Measurements from ENCODE around the gene HOXC10. TPM values are rescaled to one million over a fixed set of nuclear protein-coding genes. Genes with fewer than 3 reads are reported as not detected.

Gene HOXC10
- total RNA-seq, 4 donors from 2014 or later: 7.6 to 20.9 (median 12.0) TPM

DNA sequence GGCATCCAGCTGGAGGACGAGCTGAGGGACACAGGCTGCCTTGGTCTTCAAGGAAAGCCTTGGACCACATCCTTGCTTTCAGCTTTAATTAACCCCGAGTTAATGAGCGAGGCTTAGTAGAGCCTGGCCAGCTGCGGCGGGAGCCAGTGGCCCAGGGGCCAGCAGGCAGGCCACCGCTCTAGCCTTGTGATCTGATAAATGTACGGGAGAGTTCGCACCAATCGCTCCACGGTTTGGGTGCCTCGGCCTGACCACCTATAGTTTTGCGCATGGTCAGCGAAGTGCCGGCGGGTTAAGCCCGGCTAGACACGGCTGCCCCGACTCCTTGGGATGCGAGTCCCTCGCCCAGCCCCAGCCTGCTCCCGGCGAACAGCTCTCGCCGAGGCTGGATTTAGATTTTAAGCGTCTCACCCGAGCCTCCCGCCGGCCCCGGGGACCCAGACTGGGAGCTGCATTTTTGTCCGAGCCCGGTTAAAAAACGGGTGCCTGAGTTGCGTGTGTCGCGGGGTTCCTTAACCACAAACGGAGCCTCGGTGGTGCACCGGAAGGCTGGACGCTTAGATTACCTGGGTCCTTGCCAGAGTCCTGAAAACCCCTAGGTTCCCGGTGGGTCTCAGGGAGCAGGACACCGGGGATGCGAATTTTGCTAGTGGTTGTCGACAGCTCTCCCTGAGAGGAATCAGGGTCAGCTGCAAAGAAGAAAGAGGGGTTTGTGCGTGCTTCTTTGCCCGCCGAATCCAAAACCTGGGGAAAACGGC, 33.2 kb upstream of the HOXC10 start:
- TF ChIP-seq CTCF (IDR thresholded peaks at IDR 0.05; ENCODE audit: low read depth): no peak

GRCh38 chr12:53952335-53952694, 32.6 kb upstream of the HOXC10 start:
- TF ChIP-seq CTCF (IDR thresholded peaks at IDR 0.05; ENCODE audit: low read depth): no peak

GRCh38 chr12:53952871-53953734, 31.8 kb upstream of the HOXC10 start:
- TF ChIP-seq CTCF (IDR thresholded peaks at IDR 0.05; ENCODE audit: low read depth): no peak

GRCh38 chr12:53953831-53954693, 30.9 kb upstream of the HOXC10 start:
- no peak for TF ChIP-seq CTCF (IDR thresholded peaks at IDR 0.05; ENCODE audit: low read depth)

DNA sequence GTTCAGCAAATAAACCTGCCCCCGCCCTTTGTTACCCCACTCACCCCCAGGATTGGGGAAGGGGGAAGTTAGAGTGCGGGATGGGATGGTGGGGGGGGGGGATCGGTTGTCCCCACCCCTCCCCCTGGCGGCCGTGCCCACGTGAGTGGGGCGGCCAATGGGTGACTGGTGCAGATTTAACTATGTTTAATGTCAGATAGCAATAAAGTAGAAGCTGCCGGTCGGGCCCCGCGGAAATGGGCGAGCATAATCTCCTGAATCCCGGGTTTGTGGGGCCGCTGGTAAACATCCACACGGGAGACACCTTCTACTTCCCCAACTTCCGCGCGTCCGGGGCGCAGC, 30.3 kb upstream of the HOXC10 start, which contains the start of gene HOXC12:
HOXC12 (plus strand) TSS at position 210 of the 342 bp plus-strand sequence; CDS start at position 237, 27 bp downstream.
- no peak for TF ChIP-seq CTCF (IDR thresholded peaks at IDR 0.05; ENCODE audit: low read depth)

- no peak for TF ChIP-seq CTCF (IDR thresholded peaks at IDR 0.05; ENCODE audit: low read depth)
Measured at GRCh38 chr12:53955036-53955775, 29.7 kb upstream of the HOXC10 start.

All from subcutaneous adipose tissue (tissue), 4 donors.